GM19023 (cell line): ENCODE measurements around the gene RCSD1.
"Not testable (repeated sequence)": the region's sequence is repeated elsewhere in the genome, so short reads cannot be mapped to it uniquely, and the experiment has no call there.

Experiments used
- ATAC-seq: cut with Tn5 transposase; IDR thresholded peaks from one replicate; pipeline ENCODE4 v1.9.1; 2021; ENCODE audit warnings: mild to moderate bottlenecking, moderate library complexity; ENCODE audit not compliant: unreplicated experiment

Gene RCSD1

DNA sequence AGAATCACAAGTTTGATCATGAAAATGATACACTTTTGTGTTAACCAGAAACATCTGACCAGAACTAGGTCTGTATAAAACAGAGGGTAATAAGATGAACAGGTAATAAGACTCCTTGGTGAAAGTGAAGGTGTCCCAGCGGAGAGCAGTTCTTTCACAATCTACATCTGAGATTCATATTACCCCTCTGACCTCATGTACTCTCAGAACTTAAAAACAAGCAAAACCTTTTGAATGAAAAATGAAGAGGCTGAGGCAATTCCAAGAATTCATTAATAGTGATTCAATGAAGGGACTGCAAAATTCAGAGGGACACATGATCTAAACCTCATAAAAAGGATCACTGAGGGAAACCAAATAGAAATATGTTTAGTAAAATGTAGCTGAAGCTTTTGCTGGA is 80.8 kb downstream of the RCSD1 start:
- ATAC-seq = no peak

DNA sequence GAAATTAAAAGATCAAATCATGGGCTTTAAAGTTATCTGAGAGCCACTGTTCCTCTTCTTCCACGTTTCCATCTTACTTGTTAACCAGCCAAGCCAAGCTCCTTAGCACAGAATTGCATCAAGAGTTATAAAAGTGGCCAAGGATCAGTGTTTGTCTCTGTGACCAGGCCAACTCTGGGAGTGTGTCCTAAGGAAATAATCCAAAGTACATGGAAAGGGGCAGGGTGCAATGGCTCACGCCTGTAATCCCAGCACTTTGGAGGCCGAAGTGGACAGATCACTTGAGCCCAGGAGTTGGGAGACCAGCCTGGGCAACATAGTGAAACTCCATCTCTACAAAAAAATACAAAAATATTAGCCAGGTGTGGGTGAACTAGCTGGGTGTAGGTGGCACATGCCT is 81.8 kb downstream of the RCSD1 start:
- ATAC-seq = no peak

DNA sequence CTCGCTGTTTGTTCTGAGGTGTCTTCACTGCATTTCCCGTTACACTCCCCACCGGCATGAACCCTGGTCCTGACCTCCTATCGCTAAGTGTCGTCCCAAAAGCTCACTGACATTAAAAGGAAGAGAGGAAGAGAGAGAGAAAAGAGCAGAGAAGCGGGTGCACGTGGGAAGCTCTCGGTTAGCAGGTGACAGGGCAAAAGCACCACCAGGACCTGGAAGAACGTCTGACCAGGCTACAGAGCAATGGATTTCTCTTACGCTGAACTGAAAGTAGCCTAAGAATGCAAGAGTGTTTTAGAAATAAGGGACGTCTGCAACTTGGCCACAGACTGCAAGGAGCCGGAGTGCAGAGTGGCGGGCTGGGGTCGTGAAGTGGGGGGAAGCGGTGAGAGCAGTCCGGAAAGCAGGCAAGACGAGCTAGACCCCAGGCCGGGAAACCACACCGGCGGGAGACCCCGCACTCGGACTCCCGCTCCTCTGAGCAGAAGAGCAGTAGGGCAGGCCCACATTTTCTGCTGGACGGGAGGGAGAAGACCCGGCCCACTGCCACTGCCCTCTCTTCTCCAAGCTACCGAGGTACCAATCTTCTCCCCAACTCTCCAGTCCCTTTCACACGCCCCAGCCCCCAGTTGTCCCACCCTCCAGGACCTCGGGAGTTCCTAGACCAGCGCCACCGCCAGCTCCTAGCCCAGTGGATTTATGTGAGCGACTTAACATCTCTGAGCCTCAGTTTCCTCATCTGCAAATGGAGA is 83.5 kb downstream of the RCSD1 start:
- ATAC-seq = no peak

DNA sequence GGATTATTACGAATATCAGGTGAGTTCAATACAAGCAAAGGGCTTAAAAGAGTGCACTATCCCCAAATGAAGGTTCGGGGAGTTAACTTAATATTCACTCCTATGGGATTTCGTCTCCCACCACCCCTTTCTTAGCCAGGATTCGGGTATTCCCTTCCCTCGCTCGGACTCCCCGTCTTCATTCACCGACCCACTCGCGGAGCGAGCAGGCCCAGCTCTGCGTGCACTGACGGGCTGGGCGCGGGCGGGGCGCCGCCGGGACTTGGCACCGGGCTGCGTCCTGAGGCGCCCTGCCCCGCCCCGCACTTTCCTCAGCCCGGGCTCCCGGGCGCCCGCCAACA is 84.0 kb downstream of the RCSD1 start:
- peak; percentile 54 for ATAC-seq

DNA sequence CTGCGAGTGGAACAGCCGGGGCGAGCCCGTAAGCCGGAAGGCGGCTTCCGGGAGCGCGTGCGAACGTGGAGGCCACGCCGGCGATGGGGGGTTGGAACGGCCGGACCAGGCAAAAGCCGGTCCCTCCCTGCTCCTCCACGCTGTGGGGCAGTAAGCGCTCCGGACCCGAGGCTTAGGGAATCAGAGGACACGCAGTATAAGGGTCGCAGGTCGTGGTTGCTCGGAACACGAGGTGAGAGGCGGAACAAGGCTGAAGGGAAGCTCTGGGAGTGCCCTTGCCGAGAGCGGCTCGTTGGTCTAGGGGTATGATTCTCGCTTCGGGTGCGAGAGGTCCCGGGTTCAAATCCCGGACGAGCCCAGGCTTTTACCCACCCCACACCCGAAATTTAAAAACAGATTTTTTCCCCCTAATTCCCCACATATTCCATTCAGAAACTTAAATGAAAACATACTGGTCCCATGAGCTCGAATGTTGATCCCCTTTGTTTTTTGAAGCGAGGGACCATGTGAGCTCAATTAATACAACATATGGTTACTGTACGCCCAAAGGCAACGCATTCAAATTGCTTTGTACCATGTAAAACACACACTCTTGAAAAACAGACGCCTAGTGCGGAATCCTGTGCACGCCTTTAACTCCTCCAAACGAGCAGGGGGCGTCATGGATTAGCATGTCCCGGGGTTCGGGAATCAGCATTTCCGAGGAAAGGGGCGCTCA is 84.6 kb downstream of the RCSD1 start:
- ATAC-seq = peak; percentile 46

DNA sequence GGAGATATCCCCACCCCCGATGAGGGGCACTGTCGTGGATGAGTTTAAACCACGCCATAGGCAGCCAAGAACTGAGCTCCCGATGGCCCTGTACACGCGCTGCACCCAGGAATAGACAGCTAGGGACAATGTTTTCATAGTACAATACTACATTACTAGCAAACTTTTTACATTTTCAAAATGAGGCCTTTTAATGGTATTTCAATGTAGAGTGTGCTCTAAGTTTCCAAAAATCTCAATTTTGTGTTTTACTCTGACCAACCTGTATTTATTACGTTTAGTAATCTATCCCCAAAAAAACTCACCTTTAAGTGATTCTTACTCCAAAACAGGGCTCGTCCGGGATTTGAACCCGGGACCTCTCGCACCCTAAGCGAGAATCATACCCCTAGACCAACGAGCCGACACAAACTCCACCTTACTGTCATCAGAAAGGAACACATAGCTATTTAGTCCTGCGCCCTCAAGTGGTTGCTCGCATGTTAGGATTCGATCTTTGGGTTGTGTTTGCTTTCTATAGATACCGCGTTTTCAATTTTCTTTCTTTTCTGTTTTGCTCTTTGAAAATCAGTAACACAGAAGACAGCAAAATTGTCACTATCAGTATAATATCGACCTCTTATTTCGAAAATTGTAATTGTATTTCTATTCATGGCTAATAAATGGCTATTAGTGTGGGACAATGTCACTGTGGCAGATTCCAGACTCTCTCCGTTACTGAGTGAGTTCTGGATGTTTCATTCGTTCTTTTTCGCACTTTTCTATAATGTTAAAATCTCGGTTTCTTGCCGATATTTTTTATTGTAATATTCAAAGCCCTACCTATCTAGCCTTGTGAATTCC is 85.3 kb downstream of the RCSD1 start:
- peak; percentile 25 for ATAC-seq

DNA sequence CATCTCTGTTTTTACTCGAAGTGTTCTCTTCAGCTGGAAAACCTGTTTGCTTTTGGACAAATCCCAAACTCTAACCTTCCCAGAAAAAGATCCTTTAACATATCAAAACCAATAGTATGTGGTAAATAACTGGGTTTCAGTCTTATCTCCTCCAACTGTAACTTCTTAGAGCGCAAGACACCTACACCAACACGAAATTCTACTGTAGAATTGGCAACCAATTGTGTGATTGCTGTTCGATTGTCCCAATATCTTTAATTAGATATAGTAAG is 85.9 kb downstream of the RCSD1 start:
- ATAC-seq = no peak

DNA sequence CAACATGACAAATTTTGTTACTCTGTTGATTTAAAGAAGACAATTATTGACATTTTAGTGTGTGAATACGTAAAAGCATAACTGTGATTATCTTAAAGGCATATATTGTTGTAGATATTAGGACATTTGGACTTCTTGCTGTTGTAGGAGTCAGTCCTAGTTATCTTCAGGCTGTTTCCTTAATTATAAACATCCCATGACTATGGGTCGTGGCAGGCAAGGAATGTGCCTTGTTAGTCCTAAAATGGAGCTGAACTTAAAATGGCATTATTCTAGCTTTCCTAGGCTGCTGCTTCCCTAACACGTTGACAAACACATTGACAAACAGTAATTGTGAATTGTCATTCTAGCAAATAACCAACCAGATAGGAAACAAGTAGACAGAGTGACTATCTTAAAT is 87.3 kb downstream of the RCSD1 start:
- no peak for ATAC-seq

DNA sequence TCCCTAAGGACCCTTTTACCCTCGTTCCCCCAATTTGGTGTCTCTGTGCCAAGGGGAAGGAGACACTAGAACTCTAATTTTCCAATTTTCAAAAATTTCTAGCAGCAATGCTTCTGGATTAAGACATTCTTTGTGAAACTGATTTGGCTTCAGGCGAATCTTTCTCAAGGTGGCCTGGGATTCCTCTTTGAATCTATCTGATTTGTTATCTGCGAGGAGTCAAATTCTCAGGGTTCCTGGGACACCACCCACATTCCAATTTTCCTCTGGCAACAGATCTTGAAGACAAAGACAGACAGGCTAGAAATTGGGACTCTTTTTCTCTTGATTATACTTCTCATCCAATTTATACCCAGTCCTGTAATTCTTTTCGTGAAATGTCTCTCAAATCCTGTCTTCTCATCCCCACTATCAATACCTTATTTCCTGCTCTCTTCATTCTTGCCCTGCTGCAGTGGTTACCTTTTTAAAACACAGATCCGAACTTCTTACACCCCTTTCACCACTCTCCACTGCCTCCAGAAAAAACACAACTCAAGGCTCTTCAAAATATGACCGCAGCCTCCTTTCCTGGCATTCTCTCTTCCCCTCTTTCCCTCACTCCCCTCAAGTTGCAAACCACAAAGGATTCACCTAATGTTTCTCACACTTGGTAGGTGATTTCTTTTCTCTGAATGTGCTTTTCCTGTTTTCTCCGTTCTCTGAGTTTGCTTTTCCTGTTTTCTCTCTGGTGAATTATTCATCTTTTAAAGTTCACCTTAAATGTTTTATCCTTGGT is 89.1 kb downstream of the RCSD1 start:
- ATAC-seq = no peak

DNA sequence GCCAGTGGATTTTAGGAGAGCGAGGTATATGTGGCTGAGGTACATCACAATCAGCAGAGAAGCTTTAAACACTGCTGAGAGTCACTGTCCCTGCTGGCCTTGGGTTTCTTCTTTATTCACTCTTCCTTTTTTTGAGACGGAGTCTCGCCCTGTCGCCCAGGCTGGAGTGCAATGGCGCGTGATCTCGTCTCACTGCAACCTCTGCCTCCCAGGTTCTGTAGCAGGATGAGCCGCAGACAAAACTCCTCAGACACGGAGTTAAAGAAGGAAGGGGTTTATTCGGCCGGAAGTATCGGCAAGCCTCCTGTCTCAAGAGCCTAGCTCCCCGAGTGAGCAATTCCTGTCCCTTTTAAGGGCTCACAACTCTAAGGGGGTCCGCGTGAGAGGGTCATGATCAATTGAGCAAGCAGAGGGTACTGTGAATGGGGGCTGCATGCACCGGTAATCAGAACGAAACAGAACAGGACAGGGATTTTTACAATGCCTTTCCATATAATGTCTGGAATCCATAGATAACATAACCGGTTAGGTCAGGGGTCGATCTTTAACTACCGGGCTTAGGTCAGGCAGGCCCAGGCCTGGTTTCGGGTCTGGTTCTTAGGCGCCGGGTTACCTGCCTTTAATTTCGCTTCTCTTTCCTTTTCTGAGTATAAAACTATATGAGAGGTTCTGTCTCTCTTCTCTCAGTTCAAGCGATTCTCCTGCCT is 89.8 kb downstream of the RCSD1 start:
- not testable (repeated sequence) for ATAC-seq

DNA sequence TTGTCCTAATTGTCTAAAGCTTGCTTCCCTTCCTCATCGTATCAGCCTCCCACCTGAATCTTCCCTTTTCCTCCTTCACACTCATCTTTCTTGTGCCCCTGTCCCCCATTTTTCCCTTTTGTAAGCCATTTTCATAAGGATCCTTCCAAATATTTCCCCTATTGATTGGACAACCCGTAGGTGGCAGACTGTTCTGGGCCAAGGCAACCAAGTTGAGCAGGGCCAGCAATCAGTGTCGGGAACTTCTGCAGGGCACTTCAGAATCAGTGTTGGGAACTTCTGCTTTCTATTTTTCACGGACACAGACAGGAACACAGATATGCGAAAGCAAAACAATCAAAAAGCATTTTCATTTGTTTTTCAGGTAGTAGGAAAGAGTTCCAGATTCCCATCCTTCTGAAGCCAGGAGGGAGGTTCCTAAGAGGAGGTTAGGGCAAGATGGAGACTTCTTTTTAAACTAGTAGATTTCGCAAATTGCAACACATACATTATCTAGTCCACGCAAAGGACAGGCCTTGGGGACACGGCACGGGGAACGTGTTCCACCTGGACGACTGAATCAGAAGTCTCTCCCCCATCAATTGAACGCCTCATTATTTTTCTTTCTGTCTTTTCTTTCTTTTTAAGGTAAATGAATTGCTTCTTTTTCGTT is 91.1 kb downstream of the RCSD1 start:
- ATAC-seq = no peak

DNA sequence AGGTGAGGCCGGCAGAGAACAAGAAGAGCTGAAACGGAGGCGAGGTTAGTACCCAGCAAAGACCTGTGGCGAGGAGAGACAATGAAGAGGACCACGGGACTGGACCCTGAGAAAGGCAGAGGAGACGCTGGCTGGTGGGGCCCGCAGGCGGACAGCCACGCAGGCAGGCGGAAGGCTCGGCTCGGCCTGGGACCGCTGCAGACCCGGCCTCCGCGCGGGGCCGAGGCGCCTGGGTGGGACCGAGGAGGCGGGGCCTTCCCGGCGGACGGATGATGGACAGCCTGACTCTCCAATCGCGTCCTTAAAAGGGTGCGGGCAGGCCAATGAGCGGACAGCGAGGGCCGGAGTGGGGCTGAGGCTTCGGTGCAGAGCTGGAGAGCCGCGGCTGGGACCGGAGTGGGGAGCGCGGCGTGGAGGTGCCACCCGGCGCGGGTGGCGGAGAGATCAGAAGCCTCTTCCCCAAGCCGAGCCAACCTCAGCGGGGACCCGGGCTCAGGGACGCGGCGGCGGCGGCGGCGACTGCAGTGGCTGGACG is 91.7 kb downstream of the RCSD1 start, which contains the start of gene MPZL1:
Gene MPZL1, plus strand, starts transcription at position 366 of the 535 bp plus-strand sequence. CDS start 170 bp downstream, outside the sequence.
- ATAC-seq = peak; percentile 94

DNA sequence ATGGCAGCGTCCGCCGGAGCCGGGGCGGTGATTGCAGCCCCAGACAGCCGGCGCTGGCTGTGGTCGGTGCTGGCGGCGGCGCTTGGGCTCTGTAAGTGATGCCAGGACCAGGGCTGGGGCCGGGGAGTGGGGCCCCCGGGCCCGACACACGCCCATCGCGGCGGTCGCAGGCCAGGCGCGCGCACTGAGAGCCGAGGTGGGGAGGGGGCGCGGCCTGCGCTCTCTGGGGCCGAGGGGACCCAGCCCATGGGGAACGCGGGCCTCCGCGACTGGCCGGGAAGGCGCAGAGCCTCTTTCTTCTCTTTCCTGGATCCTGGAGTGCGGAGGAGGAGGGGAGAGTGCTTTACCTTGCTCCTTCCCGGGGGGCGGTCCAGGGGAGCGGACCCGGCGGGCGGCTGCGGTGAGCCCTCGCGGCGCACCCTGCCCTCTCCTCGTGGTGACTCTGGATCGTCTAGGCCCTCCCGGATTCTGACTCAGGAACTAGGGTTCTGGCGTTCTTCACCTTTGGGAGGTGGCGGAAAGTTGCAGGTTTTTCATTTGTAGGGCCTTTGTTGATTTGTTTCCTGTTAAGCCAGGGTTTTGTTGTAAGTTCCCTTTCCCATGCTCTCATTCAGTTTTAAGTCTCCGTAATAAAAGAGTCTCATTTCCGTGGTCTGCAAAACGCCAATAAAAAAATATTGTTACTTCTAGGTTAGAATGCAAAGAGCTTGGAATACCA is 92.3 kb downstream of the RCSD1 start:
- ATAC-seq = peak; percentile 41

DNA sequence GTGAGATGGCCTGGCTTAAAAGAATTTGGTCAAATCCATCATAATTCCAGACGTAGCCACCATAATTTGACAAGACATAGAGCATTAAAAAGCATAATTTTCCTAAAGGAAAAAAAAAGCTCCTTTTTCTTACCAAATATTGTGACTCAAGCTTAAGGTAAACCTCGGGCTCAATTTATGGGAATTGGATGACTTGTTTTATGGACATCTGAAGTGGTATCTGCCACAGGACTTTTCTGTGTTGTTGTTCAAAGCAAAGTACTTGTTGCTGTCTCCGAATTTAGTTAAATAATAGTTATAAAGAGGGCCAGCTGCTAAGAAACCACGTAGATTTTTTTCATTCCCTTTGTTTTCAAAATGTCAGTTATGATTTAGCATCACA is 92.8 kb downstream of the RCSD1 start:
- no peak for ATAC-seq

DNA sequence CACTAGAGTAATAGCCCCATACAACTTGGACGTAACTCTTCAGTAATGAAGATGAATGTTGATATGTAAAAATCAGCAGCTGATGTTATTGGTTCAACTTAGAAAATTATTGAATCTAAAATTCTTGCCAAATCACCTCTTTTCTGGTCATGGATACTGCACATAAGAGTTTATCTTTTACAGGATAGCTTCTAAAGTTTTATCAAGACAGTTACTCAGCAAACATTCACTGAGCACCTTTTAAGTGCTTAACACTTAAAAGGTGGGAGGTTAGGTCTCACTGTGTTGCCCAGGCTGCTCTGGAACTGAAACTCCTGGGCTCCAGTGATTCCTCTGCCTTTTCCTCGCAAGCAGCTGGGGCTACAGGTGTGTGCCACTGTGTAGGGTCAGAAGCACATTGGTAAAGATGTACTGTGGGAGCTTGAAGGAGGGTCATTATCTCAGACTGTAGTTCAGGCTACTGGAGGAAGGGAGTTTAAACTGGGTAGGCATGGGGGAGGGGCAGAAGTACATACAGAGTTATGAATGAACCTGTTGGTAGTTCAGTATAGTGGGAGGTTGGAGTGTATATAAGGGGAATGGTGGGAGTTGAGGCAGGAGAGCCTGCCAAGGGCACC is 93.8 kb downstream of the RCSD1 start:
- ATAC-seq = no peak

DNA sequence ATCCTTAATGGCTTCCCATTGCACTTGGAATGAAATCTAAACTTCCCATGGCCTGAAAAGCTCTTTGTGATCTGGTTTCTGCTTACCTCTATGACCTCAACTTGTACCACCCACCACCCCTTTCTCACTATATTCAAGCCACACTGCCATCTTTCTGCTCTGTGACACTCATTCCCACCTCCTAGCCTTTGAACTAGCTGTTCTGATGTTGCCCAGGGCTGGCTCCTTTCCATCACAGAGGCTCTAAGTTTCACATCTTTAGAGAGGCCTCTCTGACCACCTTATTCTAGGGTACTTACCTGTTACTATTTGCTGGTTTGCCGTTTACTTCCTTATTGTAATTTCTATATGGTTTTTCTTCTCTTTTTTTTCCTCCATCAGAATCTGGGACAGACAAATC is 96.0 kb downstream of the RCSD1 start:
- ATAC-seq = no peak

DNA sequence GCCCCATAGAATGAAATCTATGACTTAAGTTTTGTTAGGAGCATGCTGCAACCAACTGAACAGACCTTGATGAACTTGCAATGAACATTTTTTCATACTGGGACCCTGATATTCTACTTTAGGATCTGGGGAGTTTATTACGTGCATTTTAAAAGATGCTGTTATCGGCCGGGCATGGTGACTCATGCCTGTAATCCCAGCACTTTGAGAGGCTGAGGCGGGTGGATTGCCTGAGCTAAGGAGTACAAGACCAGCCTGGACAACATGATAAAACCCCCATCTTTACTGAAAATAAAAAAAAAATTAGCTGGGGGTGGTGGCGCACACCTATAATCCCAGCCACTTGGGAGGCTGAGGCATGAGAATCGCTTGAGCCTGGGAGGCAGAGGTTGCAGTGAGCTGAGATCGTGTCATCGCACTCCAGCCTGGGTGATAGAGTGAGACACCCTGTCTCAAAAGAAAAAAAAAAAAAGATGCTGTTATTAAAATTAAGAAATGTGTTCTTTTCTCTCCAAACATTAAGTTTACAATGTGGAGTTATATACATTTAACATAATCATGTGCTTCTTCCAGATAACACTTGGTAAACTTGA is 98.9 kb downstream of the RCSD1 start:
- no peak for ATAC-seq

DNA sequence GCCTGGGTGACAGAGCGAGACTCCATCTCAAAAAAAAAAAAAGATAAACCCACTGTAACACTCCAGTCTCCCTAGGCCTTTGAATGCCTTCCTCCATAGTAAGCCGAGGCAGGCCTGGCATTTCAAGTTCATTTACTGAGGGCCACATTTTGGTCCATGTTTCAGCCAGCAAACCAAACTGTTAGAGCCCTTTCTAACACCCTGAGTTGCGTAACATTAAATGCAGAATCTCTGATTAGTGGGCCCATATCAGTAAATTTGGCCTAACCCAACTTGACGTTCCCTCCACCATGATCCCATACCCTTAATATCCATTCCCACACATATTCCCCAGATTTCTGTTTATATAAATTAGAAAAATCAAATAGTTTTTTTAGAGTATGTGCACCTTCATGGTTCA is 104.2 kb downstream of the RCSD1 start:
- ATAC-seq = no peak
